Measurements from ENCODE around the gene FNBP1. TPM values are rescaled to one million over a fixed set of nuclear protein-coding genes. Genes with fewer than 3 reads are reported as not detected.

The FNBP1 gene
- total RNA-seq, 1 donor from 2014 or later, result 245 TPM

DNA sequence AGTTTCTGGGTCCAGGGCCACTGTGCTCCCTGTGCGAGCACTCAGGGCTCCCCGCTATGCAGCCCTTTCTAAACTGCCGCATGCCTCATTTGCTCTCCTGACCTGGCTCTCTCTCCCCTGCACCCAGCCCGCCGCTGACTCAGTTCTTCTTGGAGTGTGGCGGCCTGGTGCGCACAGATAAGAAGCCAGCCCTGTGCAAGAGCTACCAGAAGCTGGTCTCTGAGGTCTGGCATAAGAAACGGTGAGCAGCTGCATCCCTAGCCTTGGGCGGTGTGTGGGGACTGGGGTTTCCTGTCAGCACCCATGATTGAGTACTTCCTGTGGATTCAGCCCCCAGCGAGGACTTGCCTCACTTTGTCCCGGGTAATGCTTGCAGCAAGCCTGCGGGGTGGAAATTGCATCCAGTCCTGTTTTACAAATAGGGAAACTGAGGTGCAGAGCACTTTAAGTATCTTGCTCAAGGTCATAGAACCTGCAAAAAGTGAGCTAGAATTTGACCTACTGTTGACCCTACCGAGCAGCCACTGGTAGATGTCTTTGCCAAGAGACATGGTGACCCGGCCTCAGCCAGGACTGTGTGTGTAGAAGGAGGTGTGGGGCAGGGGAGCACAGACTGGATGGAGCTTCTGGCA lies 179.8 kb downstream of the FNBP1 start:
- intact Hi-C loops (cut with micrococcal nuclease), result no loop called here
- Mint-ChIP-seq H3K4me3 (peak overlapping the region; percentile 77), H3K36me3 (ENCODE audit: low read depth) (peaks cover 54% of the 10 kb centered on the region), H3K4me1 (peaks cover 64% of the 10 kb centered on the region), H3K9me3 (no peaks in the 10 kb centered on the region), H3K27me3 (no peaks in the 10 kb centered on the region), H3K27ac (peak overlapping the region; percentile 93)
- peak; percentile 93 for DNase-seq

GRCh38 chr9:129861447-129861827 lies 181.6 kb downstream of the FNBP1 start:
- Mint-ChIP-seq H3K36me3 (ENCODE audit: low read depth) (peaks cover 56% of the 10 kb centered on the region), H3K9me3 (no peaks in the 10 kb centered on the region), H3K4me1 (peaks cover 53% of the 10 kb centered on the region), H3K27me3 (no peaks in the 10 kb centered on the region), H3K4me3 (peak overlapping the region; percentile 42), H3K27ac (peak overlapping the region; percentile 88)
- DNase-seq, result peak; percentile 55
- intact Hi-C loops (cut with micrococcal nuclease), result loop anchor here (2.0 kb wide), 1 partner anchor 17 kb away; no protein-coding TSS in a partner anchor

DNA sequence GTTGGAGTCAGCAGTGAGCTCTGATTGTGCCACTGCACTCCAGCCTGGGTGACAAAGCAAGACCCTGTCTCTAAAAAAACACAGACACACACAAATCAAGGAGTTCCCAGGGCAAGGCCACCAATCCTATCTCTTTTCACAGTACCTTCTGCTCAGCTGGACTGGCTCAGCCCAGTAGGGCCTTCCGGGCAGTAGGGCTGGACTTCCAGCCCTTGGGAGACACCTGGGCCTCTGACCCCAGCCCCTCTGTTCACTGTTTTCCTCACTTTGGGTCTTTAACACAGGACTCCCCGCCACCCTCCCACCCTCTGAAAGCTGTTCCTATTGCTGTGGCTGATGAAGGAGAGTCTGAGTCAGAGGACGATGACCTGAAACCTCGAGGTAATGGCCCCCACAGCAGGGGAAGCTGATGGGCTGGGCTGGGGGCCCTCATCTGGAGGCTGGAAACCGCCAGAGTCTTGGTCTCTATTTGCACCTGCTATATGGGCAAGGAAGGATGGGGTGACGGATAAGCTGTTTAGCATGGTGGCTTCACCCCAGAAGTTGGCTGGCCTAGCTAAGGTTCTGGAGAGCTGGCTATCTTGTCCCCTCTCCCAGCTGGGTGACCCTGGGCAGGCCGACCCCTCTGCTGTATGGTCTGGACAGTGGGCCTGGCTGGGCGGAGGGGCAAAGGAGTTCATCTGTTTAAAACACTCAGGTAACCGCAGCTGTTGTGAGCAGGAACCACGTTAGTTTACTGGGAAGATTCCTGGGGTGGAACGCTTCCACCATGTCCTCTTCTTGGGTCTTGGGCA lies 182.1 kb downstream of the FNBP1 start:
- H3K27ac Mint-ChIP-seq, result peak overlapping the region; percentile 88
- DNase-seq, result peak; percentile 65
- peak overlapping the region; percentile 42 for H3K4me3 Mint-ChIP-seq
- intact Hi-C loops (cut with micrococcal nuclease), result loop anchor here (2.0 kb wide), 1 partner anchor 16 kb away; no protein-coding TSS in a partner anchor
- no peaks in the 10 kb centered on the region for H3K9me3 Mint-ChIP-seq
- H3K36me3 Mint-ChIP-seq (ENCODE audit: low read depth), result peaks cover 58% of the 10 kb centered on the region
- H3K4me1 Mint-ChIP-seq, result peaks cover 52% of the 10 kb centered on the region
- no peaks in the 10 kb centered on the region for H3K27me3 Mint-ChIP-seq

DNA sequence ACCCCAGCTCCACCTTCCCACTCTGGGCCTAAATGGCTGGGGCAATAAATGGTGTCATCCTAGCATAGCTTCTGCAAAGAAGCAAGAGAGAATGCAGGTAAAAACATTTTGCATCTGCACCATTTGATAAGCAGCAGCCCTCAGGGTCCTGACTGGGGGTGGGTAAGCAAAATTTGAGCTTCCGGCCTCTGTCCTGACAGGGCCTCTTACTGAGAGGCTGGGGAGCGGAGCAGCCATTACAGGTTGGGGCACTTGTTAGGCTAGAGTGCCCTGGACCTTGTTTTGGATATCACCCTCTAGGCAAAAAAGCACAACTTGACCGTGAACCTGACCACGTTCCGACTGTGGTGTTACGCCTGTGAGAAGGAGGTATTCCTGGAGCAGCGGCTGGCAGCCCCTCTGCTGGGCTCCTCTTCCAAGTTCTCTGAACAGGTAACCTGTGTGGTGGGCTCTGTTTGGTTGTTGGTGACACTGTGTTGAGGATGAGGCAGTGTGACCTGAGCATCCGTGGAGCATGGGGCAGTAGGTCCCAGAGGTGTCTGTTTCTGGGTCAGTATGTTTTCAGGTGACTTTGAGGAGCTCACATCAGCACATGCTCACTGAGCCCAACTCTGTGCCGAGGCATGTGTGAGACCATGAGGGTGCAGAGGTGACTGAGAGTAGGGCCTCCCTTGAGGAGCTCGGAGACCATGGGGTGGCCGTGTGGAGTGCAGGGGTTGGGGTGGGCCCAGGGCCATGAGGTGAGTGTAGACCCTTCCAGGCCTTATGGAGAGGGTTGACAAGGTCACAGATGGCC lies 184.6 kb downstream of the FNBP1 start:
- Mint-ChIP-seq H3K27ac (peak overlapping the region; percentile 69), H3K4me3 (no peak overlapping the region), H3K9me3 (no peaks in the 10 kb centered on the region), H3K4me1 (peaks cover 60% of the 10 kb centered on the region), H3K36me3 (ENCODE audit: low read depth) (peaks cover 67% of the 10 kb centered on the region), H3K27me3 (no peaks in the 10 kb centered on the region)
- no peak for DNase-seq
- intact Hi-C loops (cut with micrococcal nuclease), result no loop called here

DNA sequence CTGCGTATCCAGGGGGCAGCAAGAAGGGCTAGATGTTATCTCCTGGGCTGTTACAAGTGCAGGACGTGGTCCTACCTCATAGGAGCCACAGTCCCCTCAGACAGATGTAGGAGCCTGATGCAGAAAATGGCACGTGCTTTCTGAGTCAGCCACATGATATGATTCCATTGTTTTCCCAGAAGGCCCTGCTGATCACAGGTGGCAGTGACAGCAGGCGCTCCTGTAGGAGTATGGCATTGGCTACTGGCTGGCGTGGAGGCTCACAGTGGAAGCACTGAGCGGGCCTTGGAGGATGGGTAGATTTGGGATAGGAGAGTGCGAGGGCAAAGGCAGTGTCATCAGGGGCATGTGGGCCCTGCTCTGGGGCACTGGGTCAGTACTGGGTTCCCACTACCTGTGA lies 185.8 kb downstream of the FNBP1 start:
- no peak overlapping the region for H3K4me3 Mint-ChIP-seq
- no peaks in the 10 kb centered on the region for H3K9me3 Mint-ChIP-seq
- H3K27me3 Mint-ChIP-seq, result no peaks in the 10 kb centered on the region
- intact Hi-C loops (cut with micrococcal nuclease), result no loop called here
- H3K36me3 Mint-ChIP-seq (ENCODE audit: low read depth), result peaks cover 72% of the 10 kb centered on the region
- peak overlapping the region; percentile 62 for H3K27ac Mint-ChIP-seq
- no peak for DNase-seq
- peaks cover 58% of the 10 kb centered on the region for H3K4me1 Mint-ChIP-seq

GRCh38 chr9:129854588-129855110 lies 188.3 kb downstream of the FNBP1 start:
- DNase-seq, result peak; percentile 65
- H3K27me3 Mint-ChIP-seq, result no peaks in the 10 kb centered on the region
- intact Hi-C loops (cut with micrococcal nuclease), result no loop called here
- peaks cover 41% of the 10 kb centered on the region for H3K4me1 Mint-ChIP-seq
- H3K27ac Mint-ChIP-seq, result peak overlapping the region; percentile 83
- H3K9me3 Mint-ChIP-seq, result no peaks in the 10 kb centered on the region
- H3K4me3 Mint-ChIP-seq, result peak overlapping the region; percentile 29
- peaks cover 73% of the 10 kb centered on the region for H3K36me3 Mint-ChIP-seq (ENCODE audit: low read depth)

- Mint-ChIP-seq H3K27ac (peak overlapping the region; percentile 51), H3K4me3 (no peak overlapping the region), H3K4me1 (peaks cover 39% of the 10 kb centered on the region), H3K9me3 (no peaks in the 10 kb centered on the region), H3K27me3 (no peaks in the 10 kb centered on the region), H3K36me3 (ENCODE audit: low read depth) (peaks cover 68% of the 10 kb centered on the region)
- intact Hi-C loops (cut with micrococcal nuclease), result no loop called here
- DNase-seq, result no peak
These were observed 189.4 kb downstream of the FNBP1 start for GRCh38 chr9:129853614-129854013.

DNA sequence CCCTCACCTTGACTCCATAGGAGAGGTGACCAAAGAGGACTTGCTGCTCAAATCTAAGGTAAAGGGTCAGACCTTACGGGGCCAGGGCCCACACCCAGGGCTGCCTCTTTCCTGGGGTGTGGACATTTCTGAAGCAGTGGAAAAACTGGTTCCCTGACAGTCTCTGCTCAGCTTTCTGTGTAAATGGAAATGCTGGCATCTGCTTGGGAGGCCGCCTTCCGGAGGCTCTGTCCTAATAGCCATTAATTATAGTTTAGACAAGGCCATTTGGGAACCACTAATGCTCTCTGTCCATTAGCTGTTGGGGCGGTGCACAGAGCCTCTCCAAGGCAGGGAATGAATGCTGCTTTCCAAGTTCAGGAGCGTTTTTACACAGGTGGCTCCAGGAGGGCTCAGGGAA lies 190.4 kb downstream of the FNBP1 start:
- H3K4me1 Mint-ChIP-seq, result peaks cover 38% of the 10 kb centered on the region
- H3K9me3 Mint-ChIP-seq, result no peaks in the 10 kb centered on the region
- no peak for DNase-seq
- H3K36me3 Mint-ChIP-seq (ENCODE audit: low read depth), result peaks cover 62% of the 10 kb centered on the region
- H3K27me3 Mint-ChIP-seq, result no peaks in the 10 kb centered on the region
- intact Hi-C loops (cut with micrococcal nuclease), result no loop called here
- no peak overlapping the region for H3K4me3 Mint-ChIP-seq
- H3K27ac Mint-ChIP-seq, result no peak overlapping the region

GRCh38 chr9:129851821-129852220 lies 191.2 kb downstream of the FNBP1 start:
- Mint-ChIP-seq H3K4me1 (peaks cover 37% of the 10 kb centered on the region), H3K9me3 (no peaks in the 10 kb centered on the region), H3K4me3 (no peak overlapping the region), H3K27me3 (no peaks in the 10 kb centered on the region), H3K36me3 (ENCODE audit: low read depth) (peaks cover 62% of the 10 kb centered on the region), H3K27ac (no peak overlapping the region)
- no peak for DNase-seq
- intact Hi-C loops (cut with micrococcal nuclease), result no loop called here

DNA sequence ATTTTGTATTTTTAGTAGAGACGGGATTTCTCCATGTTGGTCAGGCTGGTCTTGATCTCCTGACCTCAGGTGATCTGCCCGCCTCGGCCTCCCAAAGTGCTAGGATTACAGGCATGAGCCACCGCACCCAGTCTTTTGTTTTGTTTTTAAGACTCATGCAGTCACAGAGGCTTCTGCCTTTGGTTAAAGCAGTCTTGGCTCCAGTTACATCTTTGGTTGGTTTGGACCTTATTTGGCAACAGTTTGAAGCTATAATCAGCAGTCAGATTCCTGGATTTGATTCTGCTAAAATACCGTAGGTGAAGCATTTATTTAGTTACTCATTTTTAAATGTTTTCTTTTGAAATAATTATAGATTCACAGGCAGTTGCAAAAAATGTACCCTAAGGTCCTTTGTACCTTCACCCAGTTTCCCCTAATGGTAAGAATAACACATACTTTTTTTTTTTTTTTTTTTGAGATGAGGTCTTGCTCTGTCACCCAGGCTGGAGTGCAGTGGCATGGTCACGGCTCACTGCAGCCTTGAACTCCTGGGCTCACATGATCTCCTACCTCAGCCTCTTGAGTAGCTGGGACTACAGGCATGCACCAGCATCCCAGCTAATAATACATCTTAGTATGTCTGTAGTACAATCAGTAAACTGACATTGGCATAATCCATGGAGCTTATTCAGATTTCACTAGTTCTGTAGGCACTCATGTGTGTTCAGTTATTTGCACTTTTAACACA lies 192.0 kb downstream of the FNBP1 start:
- Mint-ChIP-seq H3K27ac (no peak overlapping the region), H3K36me3 (ENCODE audit: low read depth) (peaks cover 55% of the 10 kb centered on the region), H3K9me3 (no peaks in the 10 kb centered on the region), H3K4me3 (no peak overlapping the region), H3K4me1 (peaks cover 32% of the 10 kb centered on the region), H3K27me3 (no peaks in the 10 kb centered on the region)
- intact Hi-C loops (cut with micrococcal nuclease), result no loop called here
- DNase-seq, result no peak

- intact Hi-C loops (cut with micrococcal nuclease), result no loop called here
These were observed 193.1 kb downstream of the FNBP1 start for GRCh38 chr9:129849901-129850300.

GRCh38 chr9:129848712-129849441 lies 194.1 kb downstream of the FNBP1 start:
- intact Hi-C loops (cut with micrococcal nuclease), result no loop called here

More at GRCh38 chr9:129849901-129850300, 193.1 kb downstream of the FNBP1 start:
- Mint-ChIP-seq H3K4me1 (peaks cover 32% of the 10 kb centered on the region), H3K9me3 (no peaks in the 10 kb centered on the region), H3K27ac (no peak overlapping the region), H3K36me3 (ENCODE audit: low read depth) (peaks cover 48% of the 10 kb centered on the region), H3K27me3 (no peaks in the 10 kb centered on the region), H3K4me3 (no peak overlapping the region)
- no peak for DNase-seq

More at GRCh38 chr9:129848712-129849441, 194.1 kb downstream of the FNBP1 start:
- peaks cover 38% of the 10 kb centered on the region for H3K36me3 Mint-ChIP-seq (ENCODE audit: low read depth)
- no peak for DNase-seq
- peaks cover 21% of the 10 kb centered on the region for H3K4me1 Mint-ChIP-seq
- no peak overlapping the region for H3K27ac Mint-ChIP-seq
- H3K27me3 Mint-ChIP-seq, result no peaks in the 10 kb centered on the region
- no peaks in the 10 kb centered on the region for H3K9me3 Mint-ChIP-seq
- H3K4me3 Mint-ChIP-seq, result no peak overlapping the region

Data from activated CD4-positive, alpha-beta T cell treated with anti-CD3 and anti-CD28 coated beads, Interleukin-2, amount 10 ng/mL, durations not matched to agents 24 days and 14 days (primary cell).